Tongue (tissue), 2 donors: Measurements from ENCODE around the gene PEX14. TPM values are rescaled to one million over a fixed set of nuclear protein-coding genes. Genes with fewer than 3 reads are reported as not detected.

Experiments
- small RNA-seq: library from RNA; depleted of rRNA; stranded (forward); fragments of <200 nt; gene quantifications from one replicate; pipeline ENCODE3, GENCODE V24; 2014; ENCODE audit warnings: low replicate concordance
- total RNA-seq: library from RNA; depleted of rRNA; stranded (reverse); fragments of >200 nt; gene quantifications from one replicate; pipeline ENCODE4 v1.2.3, GENCODE V29; 2014

The PEX14 gene
- total RNA-seq, 1 donor from 2014 or later, result 18.0 TPM

Small RNAs within 50 kb of the gene (small RNA-seq; reads per million reads assigned to genes)
- gene RN7SL614P, result not detected

Other genes with a start within 250 kb of the PEX14 start
- gene PGD, start 75.9 kb upstream of the PEX14 start, total RNA-seq, result 63.9 TPM
- gene CENPS, start 44.5 kb upstream of the PEX14 start, total RNA-seq, result 9.5 TPM
- 0.82 TPM for gene CORT, start 24.9 kb upstream of the PEX14 start, total RNA-seq
- gene DFFA, start 2.4 kb upstream of the PEX14 start, total RNA-seq, result 23.5 TPM